HEK293 (cell line): Measurements from ENCODE around the gene CHRM4.

Experiments
- BCL11B ChIP-seq: fragments of 450-650 bp; formaldehyde crosslinking; IDR thresholded peaks from 2 replicates; pipeline ENCODE4 v1.5.1; 2016; ENCODE audit warnings: low read depth, missing biosample characterization, missing genetic modification characterization
- GLI2 ChIP-seq: fragments of 450-650 bp; formaldehyde crosslinking; IDR thresholded peaks from 2 replicates; pipeline ENCODE4; 2017; ENCODE audit warnings: missing biosample characterization, missing genetic modification characterization, low read depth, borderline replicate concordance
- GLIS2 ChIP-seq: fragments of 450-650 bp; formaldehyde crosslinking; IDR thresholded peaks from 2 replicates; pipeline ENCODE4 v1.5.1; 2016; ENCODE audit warnings: missing biosample characterization, missing genetic modification characterization
- KLF1 ChIP-seq: fragments of 450-650 bp; formaldehyde crosslinking; IDR thresholded peaks from 2 replicates; pipeline ENCODE4 v1.5.1; 2016; ENCODE audit warnings: missing biosample characterization, missing genetic modification characterization
- KLF10 ChIP-seq: fragments of 450-650 bp; IDR thresholded peaks from 2 replicates; pipeline ENCODE4 v1.5.1; 2018; ENCODE audit warnings: missing biosample characterization, mild to moderate bottlenecking, missing genetic modification characterization
- TRIM28 ChIP-seq: IDR thresholded peaks from 2 replicates; pipeline ENCODE4 v1.6.1; 2011; ENCODE audit warnings: low read length, control low read depth, borderline replicate concordance
- WT1 ChIP-seq: fragments of 450-650 bp; formaldehyde crosslinking; IDR thresholded peaks from 2 replicates; pipeline ENCODE4 v1.5.1; 2016; ENCODE audit warnings: missing biosample characterization, missing genetic modification characterization
- YY2 ChIP-seq: fragments of 450-650 bp; formaldehyde crosslinking; IDR thresholded peaks from 2 replicates; pipeline ENCODE4 v1.5.1; 2016; ENCODE audit warnings: missing biosample characterization, missing genetic modification characterization
- ZIC2 ChIP-seq: fragments of 450-650 bp; formaldehyde crosslinking; IDR thresholded peaks from 2 replicates; pipeline ENCODE4 v1.5.1; 2016; ENCODE audit warnings: missing biosample characterization, missing genetic modification characterization
- ZNF211 ChIP-seq: fragments of 450-650 bp; formaldehyde crosslinking; IDR thresholded peaks from 2 replicates; pipeline ENCODE4 v1.5.1; 2016; ENCODE audit warnings: low read depth, missing biosample characterization, missing genetic modification characterization
- ZNF214 ChIP-seq: fragments of 450-650 bp; formaldehyde crosslinking; IDR thresholded peaks from 2 replicates; pipeline ENCODE4 v1.5.1; 2017; ENCODE audit warnings: missing biosample characterization, mild to moderate bottlenecking, missing genetic modification characterization, borderline replicate concordance
- ZNF223 ChIP-seq: fragments of 450-650 bp; formaldehyde crosslinking; IDR thresholded peaks from 2 replicates; pipeline ENCODE4 v1.5.1; 2016; ENCODE audit warnings: missing biosample characterization, missing genetic modification characterization
- ZNF302 ChIP-seq: fragments of 450-650 bp; formaldehyde crosslinking; IDR thresholded peaks from 2 replicates; pipeline ENCODE4 v1.5.1; 2016; ENCODE audit warnings: missing biosample characterization, missing genetic modification characterization, low read depth
- ZNF341 ChIP-seq: fragments of 450-650 bp; formaldehyde crosslinking; IDR thresholded peaks from 2 replicates; pipeline ENCODE4; 2016; ENCODE audit warnings: low read depth, missing biosample characterization, missing genetic modification characterization
- ZNF350 ChIP-seq: fragments of 450-650 bp; formaldehyde crosslinking; IDR thresholded peaks from 2 replicates; pipeline ENCODE4 v1.5.0; 2017; ENCODE audit warnings: missing biosample characterization, mild to moderate bottlenecking, missing genetic modification characterization
- ZNF366 ChIP-seq: fragments of 450-650 bp; formaldehyde crosslinking; conservative IDR thresholded peaks from 2 replicates; pipeline ENCODE4 v1.5.1; 2016; ENCODE audit warnings: missing biosample characterization, missing genetic modification characterization
- ZNF37A ChIP-seq: fragments of 450-650 bp; IDR thresholded peaks from 2 replicates; pipeline ENCODE4 v1.5.1; 2018; ENCODE audit warnings: missing biosample characterization, missing genetic modification characterization
- ZNF394 ChIP-seq: fragments of 450-650 bp; formaldehyde crosslinking; IDR thresholded peaks from 2 replicates; pipeline ENCODE4 v1.5.1; 2016; ENCODE audit warnings: missing biosample characterization, missing genetic modification characterization, mild to moderate bottlenecking, moderate library complexity, borderline replicate concordance
- ZNF530 ChIP-seq: fragments of 450-650 bp; formaldehyde crosslinking; IDR thresholded peaks from 2 replicates; pipeline ENCODE4 v1.5.1; 2016; ENCODE audit warnings: low read depth, missing biosample characterization, missing genetic modification characterization
- ZNF596 ChIP-seq: fragments of 450-650 bp; IDR thresholded peaks from 2 replicates; pipeline ENCODE4 v1.5.0; 2018; ENCODE audit warnings: missing biosample characterization, mild to moderate bottlenecking, missing genetic modification characterization, moderate library complexity
- ZNF600 ChIP-seq: fragments of 450-650 bp; formaldehyde crosslinking; IDR thresholded peaks from 2 replicates; pipeline ENCODE4 v1.5.1; 2016; ENCODE audit warnings: missing biosample characterization, missing genetic modification characterization
- ZNF626 ChIP-seq: fragments of 450-650 bp; sonication (Bioruptor Pico); formaldehyde crosslinking; IDR thresholded peaks from 2 replicates; pipeline ENCODE4 v1.5.1; 2018; ENCODE audit warnings: missing biosample characterization, missing genetic modification characterization, inconsistent platforms
- ZNF629 ChIP-seq: fragments of 450-650 bp; formaldehyde crosslinking; IDR thresholded peaks from 2 replicates; pipeline ENCODE4 v1.5.1; 2017; ENCODE audit warnings: missing biosample characterization, missing genetic modification characterization
- TF ChIP-seq, protein P1 (sequence below): fragments of 450-650 bp; formaldehyde crosslinking; IDR thresholded peaks from 2 replicates; pipeline ENCODE4 v1.5.1; 2016; ENCODE audit warnings: missing biosample characterization, missing genetic modification characterization, borderline replicate concordance
- TF ChIP-seq, protein P2 (sequence below): fragments of 450-650 bp; formaldehyde crosslinking; IDR thresholded peaks from 2 replicates; pipeline ENCODE4 v1.5.1; 2016; ENCODE audit warnings: missing biosample characterization, missing genetic modification characterization
- TF ChIP-seq, protein P3 (sequence below): fragments of 450-650 bp; formaldehyde crosslinking; IDR thresholded peaks from 2 replicates; pipeline ENCODE4 v1.5.1; 2016; ENCODE audit warnings: missing biosample characterization, missing genetic modification characterization
- TF ChIP-seq, protein P4 (sequence below): fragments of 450-650 bp; formaldehyde crosslinking; IDR thresholded peaks from 2 replicates; pipeline ENCODE4 v1.5.1; 2016; ENCODE audit warnings: missing biosample characterization, missing genetic modification characterization
- TF ChIP-seq, protein P5 (sequence below): fragments of 450-650 bp; formaldehyde crosslinking; IDR thresholded peaks from 2 replicates; pipeline ENCODE4 v1.5.1; 2016; ENCODE audit warnings: missing biosample characterization, missing genetic modification characterization, low read depth
- TF ChIP-seq, protein P6 (sequence below): sonication (generic); formaldehyde crosslinking; IDR thresholded peaks from 2 replicates; pipeline ENCODE4 v1.8.1; 2022; ENCODE audit warnings: mild to moderate bottlenecking, moderate library complexity, missing genetic modification reagents

Gene CHRM4

DNA sequence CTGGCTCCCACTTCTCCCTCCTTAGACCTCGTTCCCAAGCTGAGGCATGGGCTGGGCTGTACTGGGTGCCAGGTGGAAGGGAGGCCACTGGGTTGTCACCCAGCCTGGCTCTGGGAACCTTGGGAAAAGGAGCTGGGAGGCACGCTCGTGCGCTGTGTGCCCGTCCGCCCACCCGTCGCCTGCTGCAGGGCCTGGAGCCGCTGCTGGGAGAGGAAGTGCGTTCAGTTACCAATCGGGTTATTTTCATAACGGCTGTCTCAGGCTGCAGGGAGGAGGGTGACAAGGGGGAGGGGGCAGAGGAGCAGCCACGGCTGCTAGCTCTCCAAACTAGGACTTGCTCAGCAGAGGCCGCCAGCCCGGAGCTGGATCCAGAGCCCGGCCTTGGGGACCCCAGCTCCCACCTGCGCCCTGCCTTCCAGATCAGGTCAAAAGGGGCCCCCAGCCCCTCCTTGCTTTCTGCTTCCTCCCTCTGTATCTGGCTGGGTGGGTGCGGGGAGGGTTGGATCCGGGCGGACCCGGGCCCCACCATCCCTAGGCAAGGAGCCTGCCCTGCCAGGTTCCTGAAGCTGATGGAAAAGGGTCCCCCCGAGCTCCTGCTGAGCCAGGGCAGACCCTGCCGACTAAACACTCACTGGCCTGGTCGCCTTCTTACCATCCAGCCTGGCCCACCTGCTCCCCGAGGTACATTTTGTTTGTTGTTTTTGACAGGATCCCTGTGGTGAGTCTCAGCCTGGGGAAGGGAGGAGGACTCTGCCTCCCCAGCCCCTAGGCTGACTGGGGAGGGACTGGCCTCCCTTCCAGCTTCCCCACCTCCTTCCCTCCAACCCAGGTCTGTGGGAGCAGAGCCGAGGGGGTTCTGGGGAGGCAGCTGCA lies 30.1 kb downstream of the CHRM4 start (continued):
- TF ChIP-seq ZIC2: peak; percentile 23
- TF ChIP-seq ZNF394 (tag by site-specific recombination): no peak
- no peak for TF ChIP-seq YY2 (tag by site-specific recombination)
- TF ChIP-seq GLIS2 (tag by site-specific recombination): peak; percentile 90
- no peak for TF ChIP-seq ZNF629 (tag by site-specific recombination)
- peak; percentile 65 for TF ChIP-seq ZNF341 (tag by site-specific recombination)
- no peak for TF ChIP-seq ZNF223 (tag by site-specific recombination)
- TF ChIP-seq ZNF600 (tag by site-specific recombination): peak; percentile 97
- no peak for TF ChIP-seq TRIM28
- TF ChIP-seq ZNF214 (tag by site-specific recombination): no peak
- no peak for TF ChIP-seq ZNF626 (tag by site-specific recombination)
- TF ChIP-seq, protein P1, sequence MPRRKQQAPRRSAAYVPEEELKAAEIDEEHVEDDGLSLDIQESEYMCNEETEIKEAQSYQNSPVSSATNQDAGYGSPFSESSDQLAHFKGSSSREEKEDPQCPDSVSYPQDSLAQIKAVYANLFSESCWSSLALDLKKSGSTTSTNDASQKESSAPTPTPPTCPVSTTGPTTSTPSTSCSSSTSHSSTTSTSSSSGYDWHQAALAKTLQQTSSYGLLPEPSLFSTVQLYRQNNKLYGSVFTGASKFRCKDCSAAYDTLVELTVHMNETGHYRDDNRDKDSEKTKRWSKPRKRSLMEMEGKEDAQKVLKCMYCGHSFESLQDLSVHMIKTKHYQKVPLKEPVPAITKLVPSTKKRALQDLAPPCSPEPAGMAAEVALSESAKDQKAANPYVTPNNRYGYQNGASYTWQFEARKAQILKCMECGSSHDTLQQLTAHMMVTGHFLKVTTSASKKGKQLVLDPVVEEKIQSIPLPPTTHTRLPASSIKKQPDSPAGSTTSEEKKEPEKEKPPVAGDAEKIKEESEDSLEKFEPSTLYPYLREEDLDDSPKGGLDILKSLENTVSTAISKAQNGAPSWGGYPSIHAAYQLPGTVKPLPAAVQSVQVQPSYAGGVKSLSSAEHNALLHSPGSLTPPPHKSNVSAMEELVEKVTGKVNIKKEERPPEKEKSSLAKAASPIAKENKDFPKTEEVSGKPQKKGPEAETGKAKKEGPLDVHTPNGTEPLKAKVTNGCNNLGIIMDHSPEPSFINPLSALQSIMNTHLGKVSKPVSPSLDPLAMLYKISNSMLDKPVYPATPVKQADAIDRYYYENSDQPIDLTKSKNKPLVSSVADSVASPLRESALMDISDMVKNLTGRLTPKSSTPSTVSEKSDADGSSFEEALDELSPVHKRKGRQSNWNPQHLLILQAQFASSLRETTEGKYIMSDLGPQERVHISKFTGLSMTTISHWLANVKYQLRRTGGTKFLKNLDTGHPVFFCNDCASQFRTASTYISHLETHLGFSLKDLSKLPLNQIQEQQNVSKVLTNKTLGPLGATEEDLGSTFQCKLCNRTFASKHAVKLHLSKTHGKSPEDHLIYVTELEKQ (tag by site-specific recombination): no peak
- no peak for TF ChIP-seq ZNF596
- TF ChIP-seq ZNF350 (tag by site-specific recombination): no peak
- no peak for TF ChIP-seq KLF10 (tag by site-specific recombination)
- TF ChIP-seq ZNF530 (tag by site-specific recombination): no peak
- no peak for TF ChIP-seq ZNF211 (tag by site-specific recombination)
- TF ChIP-seq ZNF366 (tag by site-specific recombination): no peak
- TF ChIP-seq BCL11B: no peak
- TF ChIP-seq, protein P2, sequence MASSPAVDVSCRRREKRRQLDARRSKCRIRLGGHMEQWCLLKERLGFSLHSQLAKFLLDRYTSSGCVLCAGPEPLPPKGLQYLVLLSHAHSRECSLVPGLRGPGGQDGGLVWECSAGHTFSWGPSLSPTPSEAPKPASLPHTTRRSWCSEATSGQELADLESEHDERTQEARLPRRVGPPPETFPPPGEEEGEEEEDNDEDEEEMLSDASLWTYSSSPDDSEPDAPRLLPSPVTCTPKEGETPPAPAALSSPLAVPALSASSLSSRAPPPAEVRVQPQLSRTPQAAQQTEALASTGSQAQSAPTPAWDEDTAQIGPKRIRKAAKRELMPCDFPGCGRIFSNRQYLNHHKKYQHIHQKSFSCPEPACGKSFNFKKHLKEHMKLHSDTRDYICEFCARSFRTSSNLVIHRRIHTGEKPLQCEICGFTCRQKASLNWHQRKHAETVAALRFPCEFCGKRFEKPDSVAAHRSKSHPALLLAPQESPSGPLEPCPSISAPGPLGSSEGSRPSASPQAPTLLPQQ (tag by site-specific recombination): no peak
- TF ChIP-seq, protein P3, sequence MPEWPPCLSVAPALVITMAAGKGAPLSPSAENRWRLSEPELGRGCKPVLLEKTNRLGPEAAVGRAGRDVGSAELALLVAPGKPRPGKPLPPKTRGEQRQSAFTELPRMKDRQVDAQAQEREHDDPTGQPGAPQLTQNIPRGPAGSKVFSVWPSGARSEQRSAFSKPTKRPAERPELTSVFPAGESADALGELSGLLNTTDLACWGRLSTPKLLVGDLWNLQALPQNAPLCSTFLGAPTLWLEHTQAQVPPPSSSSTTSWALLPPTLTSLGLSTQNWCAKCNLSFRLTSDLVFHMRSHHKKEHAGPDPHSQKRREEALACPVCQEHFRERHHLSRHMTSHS (tag by site-specific recombination): no peak
- TF ChIP-seq WT1 (tag by site-specific recombination): peak; percentile 92
- no peak for TF ChIP-seq ZNF37A (tag by site-specific recombination)
- TF ChIP-seq KLF1 (tag by site-specific recombination): no peak
- TF ChIP-seq GLI2 (tag by site-specific recombination): no peak
- TF ChIP-seq, protein P4, sequence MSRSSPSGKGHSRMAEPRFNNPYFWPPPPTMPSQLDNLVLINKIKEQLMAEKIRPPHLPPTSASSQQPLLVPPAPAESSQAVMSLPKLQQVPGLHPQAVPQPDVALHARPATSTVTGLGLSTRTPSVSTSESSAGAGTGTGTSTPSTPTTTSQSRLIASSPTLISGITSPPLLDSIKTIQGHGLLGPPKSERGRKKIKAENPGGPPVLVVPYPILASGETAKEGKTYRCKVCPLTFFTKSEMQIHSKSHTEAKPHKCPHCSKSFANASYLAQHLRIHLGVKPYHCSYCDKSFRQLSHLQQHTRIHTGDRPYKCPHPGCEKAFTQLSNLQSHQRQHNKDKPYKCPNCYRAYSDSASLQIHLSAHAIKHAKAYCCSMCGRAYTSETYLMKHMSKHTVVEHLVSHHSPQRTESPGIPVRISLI (tag by site-specific recombination): no peak
- no peak for TF ChIP-seq ZNF302 (tag by site-specific recombination)
- TF ChIP-seq, protein P5, sequence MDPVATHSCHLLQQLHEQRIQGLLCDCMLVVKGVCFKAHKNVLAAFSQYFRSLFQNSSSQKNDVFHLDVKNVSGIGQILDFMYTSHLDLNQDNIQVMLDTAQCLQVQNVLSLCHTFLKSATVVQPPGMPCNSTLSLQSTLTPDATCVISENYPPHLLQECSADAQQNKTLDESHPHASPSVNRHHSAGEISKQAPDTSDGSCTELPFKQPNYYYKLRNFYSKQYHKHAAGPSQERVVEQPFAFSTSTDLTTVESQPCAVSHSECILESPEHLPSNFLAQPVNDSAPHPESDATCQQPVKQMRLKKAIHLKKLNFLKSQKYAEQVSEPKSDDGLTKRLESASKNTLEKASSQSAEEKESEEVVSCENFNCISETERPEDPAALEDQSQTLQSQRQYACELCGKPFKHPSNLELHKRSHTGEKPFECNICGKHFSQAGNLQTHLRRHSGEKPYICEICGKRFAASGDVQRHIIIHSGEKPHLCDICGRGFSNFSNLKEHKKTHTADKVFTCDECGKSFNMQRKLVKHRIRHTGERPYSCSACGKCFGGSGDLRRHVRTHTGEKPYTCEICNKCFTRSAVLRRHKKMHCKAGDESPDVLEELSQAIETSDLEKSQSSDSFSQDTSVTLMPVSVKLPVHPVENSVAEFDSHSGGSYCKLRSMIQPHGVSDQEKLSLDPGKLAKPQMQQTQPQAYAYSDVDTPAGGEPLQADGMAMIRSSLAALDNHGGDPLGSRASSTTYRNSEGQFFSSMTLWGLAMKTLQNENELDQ (tag by site-specific recombination): no peak
- TF ChIP-seq, protein P6, sequence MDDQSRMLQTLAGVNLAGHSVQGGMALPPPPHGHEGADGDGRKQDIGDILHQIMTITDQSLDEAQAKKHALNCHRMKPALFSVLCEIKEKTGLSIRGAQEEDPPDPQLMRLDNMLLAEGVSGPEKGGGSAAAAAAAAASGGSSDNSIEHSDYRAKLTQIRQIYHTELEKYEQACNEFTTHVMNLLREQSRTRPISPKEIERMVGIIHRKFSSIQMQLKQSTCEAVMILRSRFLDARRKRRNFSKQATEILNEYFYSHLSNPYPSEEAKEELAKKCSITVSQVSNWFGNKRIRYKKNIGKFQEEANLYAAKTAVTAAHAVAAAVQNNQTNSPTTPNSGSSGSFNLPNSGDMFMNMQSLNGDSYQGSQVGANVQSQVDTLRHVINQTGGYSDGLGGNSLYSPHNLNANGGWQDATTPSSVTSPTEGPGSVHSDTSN (CRISPR knock-in tag): peak; percentile 41; the same call in 1 of the 2 replicates
